Fibroblast of the conjunctiva (primary cell): ENCODE results near the gene ITGA8.

Experiments used
- DNase-seq: peaks from one replicate; pipeline ENCODE4 v3.0.0-alpha.2; 2010; ENCODE audit warnings: low read depth

Gene ITGA8

GRCh38 chr10:15735763-15736162 lies 16.0 kb upstream of the ITGA8 start:
- DNase-seq, result no peak

- DNase-seq, result no peak
Measured at GRCh38 chr10:15730341-15730740, 10.6 kb upstream of the ITGA8 start.

- no peak for DNase-seq
Measured at GRCh38 chr10:15729890-15730289, 10.2 kb upstream of the ITGA8 start.

- DNase-seq, result no peak
Measured at GRCh38 chr10:15726042-15726441, 6.3 kb upstream of the ITGA8 start.

- DNase-seq, result peak; percentile 62
Measured at GRCh38 chr10:15725603-15726002, 5.9 kb upstream of the ITGA8 start.

- DNase-seq, result no peak
Measured at GRCh38 chr10:15724683-15725082, 5.0 kb upstream of the ITGA8 start.

GRCh38 chr10:15723803-15724202 lies 4.1 kb upstream of the ITGA8 start:
- DNase-seq, result no peak

- no peak for DNase-seq
Measured at GRCh38 chr10:15720635-15721287, 1.0 kb upstream of the ITGA8 start.

- no peak for DNase-seq
Measured at GRCh38 chr10:15719049-15719898, 448 bp downstream of the ITGA8 start.

- DNase-seq, result no peak
Measured at GRCh38 chr10:15718694-15719048, 1.1 kb downstream of the ITGA8 start.

- peak; percentile 24 for DNase-seq
Measured at GRCh38 chr10:15715619-15716227, 4.0 kb downstream of the ITGA8 start.

GRCh38 chr10:15714847-15715246 lies 4.9 kb downstream of the ITGA8 start:
- DNase-seq, result no peak

- no peak for DNase-seq
Measured at GRCh38 chr10:15712883-15713282, 6.8 kb downstream of the ITGA8 start.

- DNase-seq, result no peak
Measured at GRCh38 chr10:15710455-15710854, 9.3 kb downstream of the ITGA8 start.

GRCh38 chr10:15705298-15705697 lies 14.4 kb downstream of the ITGA8 start:
- DNase-seq, result no peak

- DNase-seq, result no peak
Measured at GRCh38 chr10:15704581-15704968, 15.1 kb downstream of the ITGA8 start.

GRCh38 chr10:15703944-15704580 lies 15.7 kb downstream of the ITGA8 start:
- no peak for DNase-seq

GRCh38 chr10:15703151-15703880 lies 16.4 kb downstream of the ITGA8 start:
- peak; percentile 43 for DNase-seq

GRCh38 chr10:15700078-15700674 lies 19.5 kb downstream of the ITGA8 start:
- DNase-seq, result no peak

GRCh38 chr10:15695852-15696251 lies 23.9 kb downstream of the ITGA8 start:
- no peak for DNase-seq

GRCh38 chr10:15690031-15690430 lies 29.7 kb downstream of the ITGA8 start:
- no peak for DNase-seq

GRCh38 chr10:15684768-15685167 lies 35.0 kb downstream of the ITGA8 start:
- DNase-seq, result no peak
